Inflammatory macrophage (primary cell): ENCODE results near the gene TIGD1.
A peak's percentile ranks its signal among the peaks of the same experiment; 100 is the strongest.

Source experiments
- DNase-seq, 2 donors: peaks; one replicate each; pipeline ENCODE4 v3.0.0-alpha.2; 2020 to 2022
- total RNA-seq, 18 experiments: gene quantifications; one replicate each; lab custom pipeline; 2026; ENCODE audit warnings: mixed read lengths in 6 of 18, inconsistent platforms in 2 of 18; lab: John Stamatoyannopoulos, UW

The TIGD1 gene
- total RNA-seq = 1.2 to 17.1 (median 3.3) reads per million in 18 experiments

GRCh38 chr2:232550354-232551249 is at the start of gene TIGD1, which contains the start of gene EIF4E2:
Gene TIGD1 (minus strand): TSS chr2:232550557. CDS start chr2:232549882, 675 bp downstream.
Gene EIF4E2 (plus strand): TSS chr2:232550689. CDS start chr2:232550725, 36 bp downstream.
- DNase-seq = peak; percentile 94 to 97

GRCh38 chr2:232598293-232598692 is 47.9 kb upstream of the TIGD1 start:
- DNase-seq = no peak

GRCh38 chr2:232597362-232598079 is 47.2 kb upstream of the TIGD1 start:
- DNase-seq = no peak

- no peak for DNase-seq
Observed at GRCh38 chr2:232593982-232594381, 43.6 kb upstream of the TIGD1 start.

GRCh38 chr2:232592772-232593395 is 42.5 kb upstream of the TIGD1 start:
- no peak for DNase-seq

- DNase-seq = no peak
Observed at GRCh38 chr2:232588680-232589585, 38.6 kb upstream of the TIGD1 start.

- DNase-seq = no peak
Observed at GRCh38 chr2:232588031-232588430, 37.7 kb upstream of the TIGD1 start.

- DNase-seq = peak; percentile 77 to 86
Observed at GRCh38 chr2:232587512-232587911, 37.2 kb upstream of the TIGD1 start.

GRCh38 chr2:232586943-232587505 is 36.7 kb upstream of the TIGD1 start:
- DNase-seq = peak; percentile 41 to 42

GRCh38 chr2:232584238-232584637 is 33.9 kb upstream of the TIGD1 start:
- no peak for DNase-seq

- DNase-seq = no peak
Observed at GRCh38 chr2:232581725-232582124, 31.4 kb upstream of the TIGD1 start.

- DNase-seq = no peak
Observed at GRCh38 chr2:232580648-232580981, 30.3 kb upstream of the TIGD1 start.

- DNase-seq = no peak
Observed at GRCh38 chr2:232578626-232579025, 28.3 kb upstream of the TIGD1 start.

GRCh38 chr2:232577841-232578240 is 27.5 kb upstream of the TIGD1 start:
- DNase-seq = no peak

- no peak for DNase-seq
Observed at GRCh38 chr2:232576995-232577394, 26.6 kb upstream of the TIGD1 start.

- no peak for DNase-seq
Observed at GRCh38 chr2:232575404-232575746, 25.0 kb upstream of the TIGD1 start.

GRCh38 chr2:232574674-232575403 is 24.5 kb upstream of the TIGD1 start:
- DNase-seq = no peak

- no peak for DNase-seq
Observed at GRCh38 chr2:232573771-232574435, 23.5 kb upstream of the TIGD1 start.

GRCh38 chr2:232573042-232573441 is 22.7 kb upstream of the TIGD1 start:
- no peak for DNase-seq

- DNase-seq = no peak
Observed at GRCh38 chr2:232571026-232571474, 20.7 kb upstream of the TIGD1 start.
